ENCODE measurements around the gene MCUB. TPM values are rescaled to one million over a fixed set of nuclear protein-coding genes. Genes with fewer than 3 reads are reported as not detected.

MCUB gene
- total and polyA plus RNA-seq, 9 of the 15 experiments (the other 6 are each of a cell fraction or from before 2014, with no cell fraction given), result 1.4 to 21.5 (median 5.4) TPM

DNA sequence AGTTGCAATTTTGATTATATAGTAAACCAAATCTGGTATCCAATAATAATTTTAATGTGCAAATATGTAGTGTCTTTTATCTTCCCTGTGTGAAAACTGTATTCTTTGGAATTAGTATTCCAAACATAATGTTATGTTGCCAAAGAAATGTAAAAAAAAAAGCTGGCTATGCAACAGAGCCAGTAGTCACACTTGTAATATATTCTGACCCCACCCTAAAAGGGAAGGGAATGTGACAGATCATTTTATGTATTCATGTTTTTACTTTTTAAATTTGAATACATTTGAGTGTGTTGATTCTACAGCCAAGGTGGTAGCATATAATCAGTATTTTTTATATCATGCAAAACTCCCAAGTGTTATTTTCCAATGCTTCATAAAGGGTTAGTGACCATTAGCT, 27.9 kb upstream of the MCUB start (continued):
- TF ChIP-seq, protein P1, sequence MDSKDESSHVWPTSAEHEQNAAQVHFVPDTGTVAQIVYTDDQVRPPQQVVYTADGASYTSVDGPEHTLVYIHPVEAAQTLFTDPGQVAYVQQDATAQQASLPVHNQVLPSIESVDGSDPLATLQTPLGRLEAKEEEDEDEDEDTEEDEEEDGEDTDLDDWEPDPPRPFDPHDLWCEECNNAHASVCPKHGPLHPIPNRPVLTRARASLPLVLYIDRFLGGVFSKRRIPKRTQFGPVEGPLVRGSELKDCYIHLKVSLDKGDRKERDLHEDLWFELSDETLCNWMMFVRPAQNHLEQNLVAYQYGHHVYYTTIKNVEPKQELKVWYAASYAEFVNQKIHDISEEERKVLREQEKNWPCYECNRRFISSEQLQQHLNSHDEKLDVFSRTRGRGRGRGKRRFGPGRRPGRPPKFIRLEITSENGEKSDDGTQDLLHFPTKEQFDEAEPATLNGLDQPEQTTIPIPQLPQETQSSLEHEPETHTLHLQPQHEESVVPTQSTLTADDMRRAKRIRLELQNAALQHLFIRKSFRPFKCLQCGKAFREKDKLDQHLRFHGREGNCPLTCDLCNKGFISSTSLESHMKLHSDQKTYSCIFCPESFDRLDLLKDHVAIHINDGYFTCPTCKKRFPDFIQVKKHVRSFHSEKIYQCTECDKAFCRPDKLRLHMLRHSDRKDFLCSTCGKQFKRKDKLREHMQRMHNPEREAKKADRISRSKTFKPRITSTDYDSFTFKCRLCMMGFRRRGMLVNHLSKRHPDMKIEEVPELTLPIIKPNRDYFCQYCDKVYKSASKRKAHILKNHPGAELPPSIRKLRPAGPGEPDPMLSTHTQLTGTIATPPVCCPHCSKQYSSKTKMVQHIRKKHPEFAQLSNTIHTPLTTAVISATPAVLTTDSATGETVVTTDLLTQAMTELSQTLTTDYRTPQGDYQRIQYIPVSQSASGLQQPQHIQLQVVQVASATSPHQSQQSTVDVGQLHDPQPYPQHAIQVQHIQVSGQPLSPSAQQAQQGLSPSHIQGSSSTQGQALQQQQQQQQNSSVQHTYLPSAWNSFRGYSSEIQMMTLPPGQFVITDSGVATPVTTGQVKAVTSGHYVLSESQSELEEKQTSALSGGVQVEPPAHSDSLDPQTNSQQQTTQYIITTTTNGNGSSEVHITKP (IDR thresholded peaks at IDR 0.05; ENCODE audit: partially characterized antibody), result no peak
- no peak for TF ChIP-seq ZNF12 (CRISPR knock-in tag; IDR thresholded peaks at IDR 0.05)
- TF ChIP-seq HMGN3 (IDR thresholded peaks at IDR 0.05; ENCODE audit: borderline replicate concordance, extremely low read depth, insufficient read length, low read depth, low read length), result no peak
- TF ChIP-seq, protein P2, sequence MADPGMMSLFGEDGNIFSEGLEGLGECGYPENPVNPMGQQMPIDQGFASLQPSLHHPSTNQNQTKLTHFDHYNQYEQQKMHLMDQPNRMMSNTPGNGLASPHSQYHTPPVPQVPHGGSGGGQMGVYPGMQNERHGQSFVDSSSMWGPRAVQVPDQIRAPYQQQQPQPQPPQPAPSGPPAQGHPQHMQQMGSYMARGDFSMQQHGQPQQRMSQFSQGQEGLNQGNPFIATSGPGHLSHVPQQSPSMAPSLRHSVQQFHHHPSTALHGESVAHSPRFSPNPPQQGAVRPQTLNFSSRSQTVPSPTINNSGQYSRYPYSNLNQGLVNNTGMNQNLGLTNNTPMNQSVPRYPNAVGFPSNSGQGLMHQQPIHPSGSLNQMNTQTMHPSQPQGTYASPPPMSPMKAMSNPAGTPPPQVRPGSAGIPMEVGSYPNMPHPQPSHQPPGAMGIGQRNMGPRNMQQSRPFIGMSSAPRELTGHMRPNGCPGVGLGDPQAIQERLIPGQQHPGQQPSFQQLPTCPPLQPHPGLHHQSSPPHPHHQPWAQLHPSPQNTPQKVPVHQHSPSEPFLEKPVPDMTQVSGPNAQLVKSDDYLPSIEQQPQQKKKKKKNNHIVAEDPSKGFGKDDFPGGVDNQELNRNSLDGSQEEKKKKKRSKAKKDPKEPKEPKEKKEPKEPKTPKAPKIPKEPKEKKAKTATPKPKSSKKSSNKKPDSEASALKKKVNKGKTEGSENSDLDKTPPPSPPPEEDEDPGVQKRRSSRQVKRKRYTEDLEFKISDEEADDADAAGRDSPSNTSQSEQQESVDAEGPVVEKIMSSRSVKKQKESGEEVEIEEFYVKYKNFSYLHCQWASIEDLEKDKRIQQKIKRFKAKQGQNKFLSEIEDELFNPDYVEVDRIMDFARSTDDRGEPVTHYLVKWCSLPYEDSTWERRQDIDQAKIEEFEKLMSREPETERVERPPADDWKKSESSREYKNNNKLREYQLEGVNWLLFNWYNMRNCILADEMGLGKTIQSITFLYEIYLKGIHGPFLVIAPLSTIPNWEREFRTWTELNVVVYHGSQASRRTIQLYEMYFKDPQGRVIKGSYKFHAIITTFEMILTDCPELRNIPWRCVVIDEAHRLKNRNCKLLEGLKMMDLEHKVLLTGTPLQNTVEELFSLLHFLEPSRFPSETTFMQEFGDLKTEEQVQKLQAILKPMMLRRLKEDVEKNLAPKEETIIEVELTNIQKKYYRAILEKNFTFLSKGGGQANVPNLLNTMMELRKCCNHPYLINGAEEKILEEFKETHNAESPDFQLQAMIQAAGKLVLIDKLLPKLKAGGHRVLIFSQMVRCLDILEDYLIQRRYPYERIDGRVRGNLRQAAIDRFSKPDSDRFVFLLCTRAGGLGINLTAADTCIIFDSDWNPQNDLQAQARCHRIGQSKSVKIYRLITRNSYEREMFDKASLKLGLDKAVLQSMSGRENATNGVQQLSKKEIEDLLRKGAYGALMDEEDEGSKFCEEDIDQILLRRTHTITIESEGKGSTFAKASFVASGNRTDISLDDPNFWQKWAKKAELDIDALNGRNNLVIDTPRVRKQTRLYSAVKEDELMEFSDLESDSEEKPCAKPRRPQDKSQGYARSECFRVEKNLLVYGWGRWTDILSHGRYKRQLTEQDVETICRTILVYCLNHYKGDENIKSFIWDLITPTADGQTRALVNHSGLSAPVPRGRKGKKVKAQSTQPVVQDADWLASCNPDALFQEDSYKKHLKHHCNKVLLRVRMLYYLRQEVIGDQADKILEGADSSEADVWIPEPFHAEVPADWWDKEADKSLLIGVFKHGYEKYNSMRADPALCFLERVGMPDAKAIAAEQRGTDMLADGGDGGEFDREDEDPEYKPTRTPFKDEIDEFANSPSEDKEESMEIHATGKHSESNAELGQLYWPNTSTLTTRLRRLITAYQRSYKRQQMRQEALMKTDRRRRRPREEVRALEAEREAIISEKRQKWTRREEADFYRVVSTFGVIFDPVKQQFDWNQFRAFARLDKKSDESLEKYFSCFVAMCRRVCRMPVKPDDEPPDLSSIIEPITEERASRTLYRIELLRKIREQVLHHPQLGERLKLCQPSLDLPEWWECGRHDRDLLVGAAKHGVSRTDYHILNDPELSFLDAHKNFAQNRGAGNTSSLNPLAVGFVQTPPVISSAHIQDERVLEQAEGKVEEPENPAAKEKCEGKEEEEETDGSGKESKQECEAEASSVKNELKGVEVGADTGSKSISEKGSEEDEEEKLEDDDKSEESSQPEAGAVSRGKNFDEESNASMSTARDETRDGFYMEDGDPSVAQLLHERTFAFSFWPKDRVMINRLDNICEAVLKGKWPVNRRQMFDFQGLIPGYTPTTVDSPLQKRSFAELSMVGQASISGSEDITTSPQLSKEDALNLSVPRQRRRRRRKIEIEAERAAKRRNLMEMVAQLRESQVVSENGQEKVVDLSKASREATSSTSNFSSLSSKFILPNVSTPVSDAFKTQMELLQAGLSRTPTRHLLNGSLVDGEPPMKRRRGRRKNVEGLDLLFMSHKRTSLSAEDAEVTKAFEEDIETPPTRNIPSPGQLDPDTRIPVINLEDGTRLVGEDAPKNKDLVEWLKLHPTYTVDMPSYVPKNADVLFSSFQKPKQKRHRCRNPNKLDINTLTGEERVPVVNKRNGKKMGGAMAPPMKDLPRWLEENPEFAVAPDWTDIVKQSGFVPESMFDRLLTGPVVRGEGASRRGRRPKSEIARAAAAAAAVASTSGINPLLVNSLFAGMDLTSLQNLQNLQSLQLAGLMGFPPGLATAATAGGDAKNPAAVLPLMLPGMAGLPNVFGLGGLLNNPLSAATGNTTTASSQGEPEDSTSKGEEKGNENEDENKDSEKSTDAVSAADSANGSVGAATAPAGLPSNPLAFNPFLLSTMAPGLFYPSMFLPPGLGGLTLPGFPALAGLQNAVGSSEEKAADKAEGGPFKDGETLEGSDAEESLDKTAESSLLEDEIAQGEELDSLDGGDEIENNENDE (IDR thresholded peaks at IDR 0.05; ENCODE audit: low read depth, low read length), result no peak
- TF ChIP-seq POLR2AphosphoS5 (IDR thresholded peaks at IDR 0.05; ENCODE audit: control insufficient read depth, insufficient read depth, low read depth, low read length), result no peak
- TF ChIP-seq HCFC1 (IDR thresholded peaks at IDR 0.05; ENCODE audit: low read depth, low read length), result no peak
- TF ChIP-seq, protein P3, sequence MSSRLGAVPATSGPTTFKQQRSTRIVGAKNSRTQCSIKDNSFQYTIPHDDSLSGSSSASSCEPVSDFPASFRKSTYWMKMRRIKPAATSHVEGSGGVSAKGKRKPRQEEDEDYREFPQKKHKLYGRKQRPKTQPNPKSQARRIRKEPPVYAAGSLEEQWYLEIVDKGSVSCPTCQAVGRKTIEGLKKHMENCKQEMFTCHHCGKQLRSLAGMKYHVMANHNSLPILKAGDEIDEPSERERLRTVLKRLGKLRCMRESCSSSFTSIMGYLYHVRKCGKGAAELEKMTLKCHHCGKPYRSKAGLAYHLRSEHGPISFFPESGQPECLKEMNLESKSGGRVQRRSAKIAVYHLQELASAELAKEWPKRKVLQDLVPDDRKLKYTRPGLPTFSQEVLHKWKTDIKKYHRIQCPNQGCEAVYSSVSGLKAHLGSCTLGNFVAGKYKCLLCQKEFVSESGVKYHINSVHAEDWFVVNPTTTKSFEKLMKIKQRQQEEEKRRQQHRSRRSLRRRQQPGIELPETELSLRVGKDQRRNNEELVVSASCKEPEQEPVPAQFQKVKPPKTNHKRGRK (tag; IDR thresholded peaks at IDR 0.05), result no peak
- TF ChIP-seq ZZZ3 (IDR thresholded peaks at IDR 0.05), result no peak
- TF ChIP-seq TAF1 (IDR thresholded peaks at IDR 0.05; ENCODE audit: control insufficient read depth, extremely low read depth, insufficient read depth, low read length, severe bottlenecking), result no peak
- no peak for TF ChIP-seq PPARD (CRISPR knock-in tag; IDR thresholded peaks at IDR 0.05)
- no peak for TF ChIP-seq TRIM28 (IDR thresholded peaks at IDR 0.05)
- TF ChIP-seq IFI16 (CRISPR knock-in tag; IDR thresholded peaks at IDR 0.05), result no peak
